Nephron (organoid): Measurements from ENCODE around the gene RAB17.

Source experiments
- H3K27ac Mint-ChIP-seq, 3 experiments: 2 replicates each; pipeline ENCODE4 v1.8.0; 2020; ENCODE audit warnings: mixed read lengths in 3 of 3, mild to moderate bottlenecking in 2 of 3, moderate library complexity in 1 of 3
- H3K27me3 Mint-ChIP-seq: 2 replicates; pipeline ENCODE4 v1.8.0; 2021; ENCODE audit warnings: low read depth, mild to moderate bottlenecking, moderate library complexity, mixed read lengths
- H3K36me3 Mint-ChIP-seq: 2 replicates; pipeline ENCODE4 v1.8.0; 2020; ENCODE audit warnings: low read depth, mixed read lengths
- H3K4me1 Mint-ChIP-seq: 2 replicates; pipeline ENCODE4 v1.8.0; 2020; ENCODE audit warnings: mixed read lengths
- H3K4me3 Mint-ChIP-seq, 3 experiments: 2 replicates each; pipeline ENCODE4 v1.8.0; 2020; ENCODE audit warnings: mild to moderate bottlenecking in 3 of 3, mixed read lengths in 3 of 3, moderate library complexity in 2 of 3
- H3K9me3 Mint-ChIP-seq: 2 replicates; pipeline ENCODE4 v1.8.0; 2020; ENCODE audit warnings: mixed read lengths
- CTCF ChIP-seq, 3 experiments: fragments of 200-600 bp; sonication (generic); IDR thresholded peaks; one replicate each; pipeline ENCODE4 v1.5.0; 2021; ENCODE audit warnings: antibody characterized with exemption in 3 of 3; ENCODE audit not compliant: unreplicated experiment in 3 of 3

The RAB17 gene

GRCh38 chr2:237535385-237536082 is 55.0 kb downstream of the RAB17 start:
- Mint-ChIP-seq H3K9me3 (no peaks in the 10 kb centered on the region), H3K27ac (no peak overlapping the region), H3K36me3 (no peaks in the 10 kb centered on the region), H3K4me3 (no peak overlapping the region), H3K4me1 (peaks cover 20% of the 10 kb centered on the region), H3K27me3 (peaks cover 26% of the 10 kb centered on the region)
- TF ChIP-seq CTCF (IDR thresholded peaks at IDR 0.05; ENCODE audit: unreplicated experiment in 3 of 3) = no peak

GRCh38 chr2:237534380-237534779 is 56.2 kb downstream of the RAB17 start:
- Mint-ChIP-seq H3K27ac (no peak overlapping the region), H3K4me3 (no peak overlapping the region), H3K4me1 (peaks cover 20% of the 10 kb centered on the region), H3K36me3 (no peaks in the 10 kb centered on the region), H3K9me3 (no peaks in the 10 kb centered on the region), H3K27me3 (peaks cover 26% of the 10 kb centered on the region)
- no peak for TF ChIP-seq CTCF (IDR thresholded peaks at IDR 0.05; ENCODE audit: unreplicated experiment in 3 of 3)

GRCh38 chr2:237533668-237534161 is 56.8 kb downstream of the RAB17 start:
- H3K4me3 Mint-ChIP-seq = no peak overlapping the region
- no peaks in the 10 kb centered on the region for H3K9me3 Mint-ChIP-seq
- H3K27me3 Mint-ChIP-seq = peaks cover 26% of the 10 kb centered on the region
- no peaks in the 10 kb centered on the region for H3K36me3 Mint-ChIP-seq
- no peak for TF ChIP-seq CTCF (IDR thresholded peaks at IDR 0.05; ENCODE audit: unreplicated experiment in 3 of 3)
- peaks cover 19% of the 10 kb centered on the region for H3K4me1 Mint-ChIP-seq
- H3K27ac Mint-ChIP-seq = no peak overlapping the region

- H3K27ac Mint-ChIP-seq = no peak overlapping the region
- TF ChIP-seq CTCF (IDR thresholded peaks at IDR 0.05; ENCODE audit: unreplicated experiment in 3 of 3) = no peak
- H3K27me3 Mint-ChIP-seq = peaks cover 15% of the 10 kb centered on the region
- H3K4me3 Mint-ChIP-seq = no peak overlapping the region
- peaks cover 12% of the 10 kb centered on the region for H3K4me1 Mint-ChIP-seq
- no peaks in the 10 kb centered on the region for H3K36me3 Mint-ChIP-seq
- H3K9me3 Mint-ChIP-seq = no peaks in the 10 kb centered on the region
These were observed 58.4 kb downstream of the RAB17 start for GRCh38 chr2:237532160-237532559.

GRCh38 chr2:237530472-237531433 is 59.8 kb downstream of the RAB17 start:
- no peaks in the 10 kb centered on the region for H3K9me3 Mint-ChIP-seq

More at GRCh38 chr2:237530472-237531433, 59.8 kb downstream of the RAB17 start:
- H3K4me3 Mint-ChIP-seq = no peak overlapping the region
- H3K27ac Mint-ChIP-seq = no peak overlapping the region
- no peaks in the 10 kb centered on the region for H3K36me3 Mint-ChIP-seq
- peaks cover 15% of the 10 kb centered on the region for H3K4me1 Mint-ChIP-seq
- TF ChIP-seq CTCF (IDR thresholded peaks at IDR 0.05; ENCODE audit: unreplicated experiment in 3 of 3) = no peak
- peaks cover 17% of the 10 kb centered on the region for H3K27me3 Mint-ChIP-seq
